Measurements from ENCODE around the gene IFITM1.

GRCh38 chr11:272931-273198 lies 41.0 kb upstream of the IFITM1 start:
- TF ChIP-seq EZH2 (IDR thresholded peaks at IDR 0.05; ENCODE audit: borderline replicate concordance, low read depth, low read length) (no peak), TFE3 (CRISPR knock-in tag; IDR thresholded peaks at IDR 0.05) (no peak), POLR2AphosphoS5 (IDR thresholded peaks at IDR 0.05; ENCODE audit: control insufficient read depth, insufficient read depth, low read depth, low read length) (no peak), MAFF (IDR thresholded peaks at IDR 0.05; ENCODE audit: low read length) (no peak), ZNF184 (CRISPR knock-in tag; IDR thresholded peaks at IDR 0.05) (no peak), SIN3A (IDR thresholded peaks at IDR 0.05; ENCODE audit: borderline replicate concordance in 2 of 2, control insufficient read depth in 1 of 2, low read depth in 2 of 2, low read length in 2 of 2) (no peak), IFI16 (CRISPR knock-in tag; IDR thresholded peaks at IDR 0.05) (no peak), USF1 (CRISPR knock-in tag; IDR thresholded peaks at IDR 0.05) (no peak), NUFIP1 (IDR thresholded peaks at IDR 0.05; ENCODE audit: partially characterized antibody) (no peak)
- TF ChIP-seq, protein P1, sequence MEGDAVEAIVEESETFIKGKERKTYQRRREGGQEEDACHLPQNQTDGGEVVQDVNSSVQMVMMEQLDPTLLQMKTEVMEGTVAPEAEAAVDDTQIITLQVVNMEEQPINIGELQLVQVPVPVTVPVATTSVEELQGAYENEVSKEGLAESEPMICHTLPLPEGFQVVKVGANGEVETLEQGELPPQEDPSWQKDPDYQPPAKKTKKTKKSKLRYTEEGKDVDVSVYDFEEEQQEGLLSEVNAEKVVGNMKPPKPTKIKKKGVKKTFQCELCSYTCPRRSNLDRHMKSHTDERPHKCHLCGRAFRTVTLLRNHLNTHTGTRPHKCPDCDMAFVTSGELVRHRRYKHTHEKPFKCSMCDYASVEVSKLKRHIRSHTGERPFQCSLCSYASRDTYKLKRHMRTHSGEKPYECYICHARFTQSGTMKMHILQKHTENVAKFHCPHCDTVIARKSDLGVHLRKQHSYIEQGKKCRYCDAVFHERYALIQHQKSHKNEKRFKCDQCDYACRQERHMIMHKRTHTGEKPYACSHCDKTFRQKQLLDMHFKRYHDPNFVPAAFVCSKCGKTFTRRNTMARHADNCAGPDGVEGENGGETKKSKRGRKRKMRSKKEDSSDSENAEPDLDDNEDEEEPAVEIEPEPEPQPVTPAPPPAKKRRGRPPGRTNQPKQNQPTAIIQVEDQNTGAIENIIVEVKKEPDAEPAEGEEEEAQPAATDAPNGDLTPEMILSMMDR (IDR thresholded peaks at IDR 0.05 in 2 of 3, conservative IDR thresholded peaks at IDR 0.05 in 1 of 3; ENCODE audit: insufficient read depth in 2 of 3, low read depth in 1 of 3, low read length in 3 of 3): no peak
- TF ChIP-seq, protein P2, sequence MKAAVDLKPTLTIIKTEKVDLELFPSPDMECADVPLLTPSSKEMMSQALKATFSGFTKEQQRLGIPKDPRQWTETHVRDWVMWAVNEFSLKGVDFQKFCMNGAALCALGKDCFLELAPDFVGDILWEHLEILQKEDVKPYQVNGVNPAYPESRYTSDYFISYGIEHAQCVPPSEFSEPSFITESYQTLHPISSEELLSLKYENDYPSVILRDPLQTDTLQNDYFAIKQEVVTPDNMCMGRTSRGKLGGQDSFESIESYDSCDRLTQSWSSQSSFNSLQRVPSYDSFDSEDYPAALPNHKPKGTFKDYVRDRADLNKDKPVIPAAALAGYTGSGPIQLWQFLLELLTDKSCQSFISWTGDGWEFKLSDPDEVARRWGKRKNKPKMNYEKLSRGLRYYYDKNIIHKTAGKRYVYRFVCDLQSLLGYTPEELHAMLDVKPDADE (conservative IDR thresholded peaks at IDR 0.05; ENCODE audit: control insufficient read depth, low read depth, low read length): no peak

Data from K562 (cell line).